ENCODE measurements around the gene FAM221B. TPM values are rescaled to one million over a fixed set of nuclear protein-coding genes. Genes with fewer than 3 reads are reported as not detected.
A peak's percentile ranks its signal among the peaks of the same experiment; 100 is the strongest.

The FAM221B gene, protein sequence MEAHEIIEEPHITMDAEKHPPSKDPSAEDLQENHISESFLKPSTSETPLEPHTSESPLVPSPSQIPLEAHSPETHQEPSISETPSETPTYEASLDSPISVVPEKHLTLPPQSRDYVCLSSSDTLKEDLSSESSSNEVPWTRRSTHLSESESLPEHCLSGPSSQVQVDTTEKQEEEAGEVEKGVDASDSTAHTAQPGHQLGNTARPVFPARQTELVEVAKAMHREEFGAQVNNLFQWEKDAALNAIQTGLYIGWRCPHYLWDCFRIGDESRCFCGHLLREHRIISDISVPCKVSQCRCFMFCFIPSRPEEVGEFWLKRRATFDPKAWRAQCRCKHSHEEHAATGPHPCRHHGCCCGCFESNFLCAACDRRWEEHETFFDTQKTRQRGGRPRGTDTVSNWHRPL
- total RNA-seq (2012; rRNA removed) (not detected in 2 replicates), polyA plus RNA-seq (2012; rRNA removed) (not detected in 2 replicates), Bru-seq, nascent RNA (not detected), BruChase-seq, experiment 1, labeled RNA remaining after a 6-hour chase (not detected), BruChase-seq, experiment 2, labeled RNA remaining after a 2-hour chase (not detected)
- not detected in 2 replicates for polyA plus RNA-seq (2012; cell fraction: cytosol; rRNA removed)
- polyA plus RNA-seq (2012; cell fraction: nucleus; rRNA removed; ENCODE audit: low replicate concordance), result not detected in 2 replicates
- long read RNA-seq, result 0 reads

GRCh38 chr9:35828716-35829083, at the start of gene FAM221B:
TSS of gene FAM221B (minus strand) at chr9:35828732. CDS start at chr9:35826161, 2,571 bp downstream.
- peak within 1 kb of the TSS; percentile 85 for H3K27ac ChIP-seq (ENCODE audit: insufficient read depth, low read length)
- H4K91ac ChIP-seq (ENCODE audit: insufficient read depth, low read depth, low read length), result peak within 1 kb of the TSS; percentile 77
- H3K4ac ChIP-seq (ENCODE audit: low read depth, low read length), result peak within 1 kb of the TSS; percentile 84
- H2BK5ac ChIP-seq (ENCODE audit: low read depth, low read length, poor library complexity, severe bottlenecking), result peak within 1 kb of the TSS; percentile 73
- peak within 1 kb of the TSS; percentile 99 for H2AFZ ChIP-seq (replicated peaks; ENCODE audit: low read length, poor library complexity)
- peak within 1 kb of the TSS; percentile 97 for H3K9ac ChIP-seq (ENCODE audit: low read depth, low read length)
- ChIA-PET CTCF (interaction anchor here (1.0 kb wide), 2 partner anchors 54 to 83 kb away, joined by 3 read pairs; no protein-coding TSS in a partner anchor), POLR2A (ENCODE audit: unreplicated experiment) (interaction anchor here (0.6 kb wide), 1 partner anchor 1681 kb away, joined by 25 read pairs; no protein-coding TSS in a partner anchor)
- no peaks in the 10 kb centered on the region for H4K20me1 ChIP-seq (ENCODE audit: insufficient read depth, low read length)
- peak within 1 kb of the TSS; percentile 79 for H3K18ac ChIP-seq (ENCODE audit: low read depth, low read length)
- in situ Hi-C loops (cut with MboI; ENCODE audit: low sequenced_read_pairs), result no loop called here
- H2BK15ac ChIP-seq (ENCODE audit: low read depth, low read length), result peak within 1 kb of the TSS; percentile 97; the same call in 2 of the 3 replicates
- peaks cover 8% of the 10 kb centered on the region for H3K4me1 ChIP-seq (ENCODE audit: control insufficient read depth, insufficient read depth, low read length)
- peak within 1 kb of the TSS; percentile 100 for H3K4me2 ChIP-seq (ENCODE audit: low read depth, low read length)
- 0% methylated on average over 5 of the region's 21 CpGs; no CpG with 5 or more reads in 1 of the 2 experiments for WGBS, 2 experiments (ENCODE audit: extremely low coverage in 2 of 2, insufficient read length in 1 of 2)
- H3K36me3 ChIP-seq (ENCODE audit: control insufficient read depth, insufficient read depth, low read length), result no peaks in the 10 kb centered on the region
- H2BK20ac ChIP-seq (ENCODE audit: low read depth, low read length), result 0 out of 2 replicates have a peak within 1 kb of the TSS, but pooled peaks have one; percentile 16
- H3K79me1 ChIP-seq (ENCODE audit: low read depth in 1 of 2, low read length in 2 of 2), result peaks cover 2 to 18% of the 10 kb centered on the region in 2 experiments; a peak in 3 of 4 replicates
- peak within 1 kb of the TSS; percentile 91 for H3K4me3 ChIP-seq (ENCODE audit: insufficient read depth, low read depth, low read length)
- peak within 1 kb of the TSS; percentile 99 for H4K5ac ChIP-seq (ENCODE audit: low read depth, low read length)
- no TSS peak for BruUV-seq (replicated peaks)
- dilution Hi-C loops (cut with HindIII; ENCODE audit: low sequenced_read_pairs, unreplicated experiment), result no loop called here
- H3K9me3 ChIP-seq (ENCODE audit: control insufficient read depth, insufficient read depth, low read length), result no peaks in the 10 kb centered on the region
- intact Hi-C loops (cut with micrococcal nuclease), result loop anchor here (2.0 to 10.0 kb wide), 2 partner anchors 16 to 196 kb away; no protein-coding TSS in a partner anchor
- H2BK120ac ChIP-seq (ENCODE audit: low read depth, low read length), result peak within 1 kb of the TSS; percentile 38
- no peaks in the 10 kb centered on the region for H3K27me3 ChIP-seq (ENCODE audit: control insufficient read depth, insufficient read depth, low read length)
- H3K14ac ChIP-seq (replicated peaks; ENCODE audit: low read depth, low read length), result peak within 1 kb of the TSS; percentile 92
- DNase-seq (no peak), ATAC-seq (ENCODE audit: low read depth) (no peak)
- peak within 1 kb of the TSS; percentile 63 for H2AK9ac ChIP-seq (replicated peaks; ENCODE audit: low read depth, low read length, poor library complexity)
- peak within 1 kb of the TSS; percentile 93 to 97 for H4K8ac ChIP-seq (ENCODE audit: low read depth in 2 of 2, low read length in 2 of 2)
- peak within 1 kb of the TSS; percentile 56 for H3K56ac ChIP-seq (ENCODE audit: extremely low read depth, insufficient read depth, low read length)
- H3K23ac ChIP-seq (ENCODE audit: low read depth, low read length), result peak within 1 kb of the TSS; percentile 91
- peaks cover 17% of the 10 kb centered on the region for H3K9me1 ChIP-seq (ENCODE audit: insufficient read depth, low read length)
- H2AK5ac ChIP-seq (ENCODE audit: low read depth, low read length), result peak within 1 kb of the TSS; percentile 71
- TF ChIP-seq NFE2L2 (IDR thresholded peaks at IDR 0.05; ENCODE audit: low read depth, low read length) (no peak), FOS (IDR thresholded peaks at IDR 0.05; ENCODE audit: low read depth, low read length) (no peak), POLR2A (IDR thresholded peaks at IDR 0.05; ENCODE audit: low read depth, low read length) (no peak), CEBPB (IDR thresholded peaks at IDR 0.05; ENCODE audit: low read depth, low read length) (no peak), MAZ (IDR thresholded peaks at IDR 0.05; ENCODE audit: borderline replicate concordance, low read depth, low read length) (no peak), MAFK (IDR thresholded peaks at IDR 0.05; ENCODE audit: low read depth, low read length) (no peak), RFX5 (IDR thresholded peaks at IDR 0.05; ENCODE audit: low read depth, low read length) (no peak), CHD1 (IDR thresholded peaks at IDR 0.05; ENCODE audit: low read depth, low read length) (no peak), RCOR1 (IDR thresholded peaks at IDR 0.05; ENCODE audit: insufficient replicate concordance, low read length) (no peak), ELK1 (IDR thresholded peaks at IDR 0.05; ENCODE audit: borderline replicate concordance, low read depth, low read length) (no peak), BHLHE40 (IDR thresholded peaks at IDR 0.05; ENCODE audit: low read depth, low read length) (no peak), MXI1 (IDR thresholded peaks at IDR 0.05; ENCODE audit: borderline replicate concordance, low read depth, low read length) (no peak), RAD21 (IDR thresholded peaks at IDR 0.05; ENCODE audit: low read length) (no peak)
- TF ChIP-seq, protein P1, sequence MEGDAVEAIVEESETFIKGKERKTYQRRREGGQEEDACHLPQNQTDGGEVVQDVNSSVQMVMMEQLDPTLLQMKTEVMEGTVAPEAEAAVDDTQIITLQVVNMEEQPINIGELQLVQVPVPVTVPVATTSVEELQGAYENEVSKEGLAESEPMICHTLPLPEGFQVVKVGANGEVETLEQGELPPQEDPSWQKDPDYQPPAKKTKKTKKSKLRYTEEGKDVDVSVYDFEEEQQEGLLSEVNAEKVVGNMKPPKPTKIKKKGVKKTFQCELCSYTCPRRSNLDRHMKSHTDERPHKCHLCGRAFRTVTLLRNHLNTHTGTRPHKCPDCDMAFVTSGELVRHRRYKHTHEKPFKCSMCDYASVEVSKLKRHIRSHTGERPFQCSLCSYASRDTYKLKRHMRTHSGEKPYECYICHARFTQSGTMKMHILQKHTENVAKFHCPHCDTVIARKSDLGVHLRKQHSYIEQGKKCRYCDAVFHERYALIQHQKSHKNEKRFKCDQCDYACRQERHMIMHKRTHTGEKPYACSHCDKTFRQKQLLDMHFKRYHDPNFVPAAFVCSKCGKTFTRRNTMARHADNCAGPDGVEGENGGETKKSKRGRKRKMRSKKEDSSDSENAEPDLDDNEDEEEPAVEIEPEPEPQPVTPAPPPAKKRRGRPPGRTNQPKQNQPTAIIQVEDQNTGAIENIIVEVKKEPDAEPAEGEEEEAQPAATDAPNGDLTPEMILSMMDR (conservative IDR thresholded peaks at IDR 0.05; ENCODE audit: low read depth, low read length), result no peak
